Measurements from ENCODE around the gene SUMO2. TPM values are rescaled to one million over a fixed set of nuclear protein-coding genes. Genes with fewer than 3 reads are reported as not detected.

The SUMO2 gene
- total and polyA plus RNA-seq, 2 of the 13 experiments (the other 11 are each of a cell fraction or from before 2014, with no cell fraction given) = 337 to 553 TPM

GRCh38 chr17:75173526-75173925 is 9.2 kb downstream of the SUMO2 start:
- Histone ChIP-seq H3K4me3 (replicated peaks in 1 of 3; ENCODE audit: insufficient read depth in 1 of 3, low read depth in 2 of 3, low read length in 3 of 3) (no peak overlapping the region), H3K36me3 (replicated peaks in 1 of 2; ENCODE audit: control insufficient read depth in 1 of 2, insufficient read depth in 2 of 2, low read length in 2 of 2) (peaks cover 25 to 82% of the 10 kb centered on the region in 2 experiments), H3K9ac (ENCODE audit: insufficient read depth, low read depth, low read length) (no peak overlapping the region), H4K20me1 (ENCODE audit: insufficient read depth, low read length) (peaks cover 7% of the 10 kb centered on the region), H3K4me2 (ENCODE audit: low read depth, low read length) (no peak overlapping the region), H3K27me3 (ENCODE audit: control insufficient read depth in 1 of 2, insufficient read depth in 2 of 2, low read length in 2 of 2) (no peaks in the 10 kb centered on the region), H3K27ac (ENCODE audit: extremely low read length, insufficient read depth, low read length) (no peak overlapping the region), H2AFZ (ENCODE audit: low read length) (no peak overlapping the region), H3K9me3 (ENCODE audit: low read length) (no peaks in the 10 kb centered on the region), H3K79me2 (ENCODE audit: insufficient read depth, low read length) (peaks cover 38% of the 10 kb centered on the region), H3K4me1 (ENCODE audit: insufficient read depth, low read length) (no peaks in the 10 kb centered on the region)
- intact Hi-C loops (cut with micrococcal nuclease; ENCODE audit: unreplicated experiment) = no loop called here
- in situ Hi-C loops (cut with HindIII; ENCODE audit: extremely low pct_ligation_motif_present, low pct_unique_long_range_greater_than_20kb) = no loop called here
- DNase-seq (ENCODE audit: low spot score) = no peak
- BruUV-seq (replicated peaks) = no TSS peak
- TF ChIP-seq ZNF652 (CRISPR knock-in tag; IDR thresholded peaks at IDR 0.05; ENCODE audit: borderline replicate concordance, low read depth) (peak; percentile 62), MIXL1 (CRISPR knock-in tag; IDR thresholded peaks at IDR 0.05) (no peak), HOMEZ (CRISPR knock-in tag; IDR thresholded peaks at IDR 0.05; ENCODE audit: low read depth) (no peak)
- 95% methylated on average over 4 of the region's 4 CpGs for WGBS (ENCODE audit: low lambda C conversion rate)
- FAIRE-seq = no peak
- ChIA-PET CTCF (ENCODE audit: low intra/inter-chr PET ratio, low total read pairs) (no interaction called here), POLR2A (interaction anchor here (2.4 to 3.1 kb wide), 2 partner anchors 19 to 59 kb away, joined by 8 to 12 read pairs; no protein-coding TSS in a partner anchor)
- no peak for ATAC-seq

- CTCF ChIA-PET (ENCODE audit: low intra/inter-chr PET ratio, low total read pairs) = no interaction called here
- Histone ChIP-seq H2AFZ (ENCODE audit: low read length) (no peak overlapping the region), H3K9me3 (ENCODE audit: low read length) (no peaks in the 10 kb centered on the region), H3K4me2 (ENCODE audit: low read depth, low read length) (no peak overlapping the region), H3K4me3 (replicated peaks in 1 of 3; ENCODE audit: insufficient read depth in 1 of 3, low read depth in 2 of 3, low read length in 3 of 3) (no peak overlapping the region), H3K27ac (ENCODE audit: extremely low read length, insufficient read depth, low read length) (peak overlapping the region; percentile 27), H3K9ac (ENCODE audit: insufficient read depth, low read depth, low read length) (no peak overlapping the region), H3K4me1 (ENCODE audit: insufficient read depth, low read length) (no peaks in the 10 kb centered on the region), H3K79me2 (ENCODE audit: insufficient read depth, low read length) (peaks cover 11% of the 10 kb centered on the region), H3K27me3 (ENCODE audit: control insufficient read depth in 1 of 2, insufficient read depth in 2 of 2, low read length in 2 of 2) (no peaks in the 10 kb centered on the region), H4K20me1 (ENCODE audit: insufficient read depth, low read length) (peaks cover 7% of the 10 kb centered on the region), H3K36me3 (replicated peaks in 1 of 2; ENCODE audit: control insufficient read depth in 1 of 2, insufficient read depth in 2 of 2, low read length in 2 of 2) (peaks cover 14 to 61% of the 10 kb centered on the region in 2 experiments)
- intact Hi-C loops (cut with micrococcal nuclease; ENCODE audit: unreplicated experiment) (no loop called here), in situ Hi-C loops (cut with HindIII; ENCODE audit: extremely low pct_ligation_motif_present, low pct_unique_long_range_greater_than_20kb) (no loop called here)
- no TSS peak for BruUV-seq (replicated peaks)
- POLR2A ChIA-PET = interaction anchor here (1.2 to 3.3 kb wide), 2 partner anchors 14 kb away, joined by 4 to 13 read pairs; partner anchors contain the start of gene SUMO2
- ATAC-seq (peak; percentile 52; the same call in 2 of the 3 replicates), DNase-seq (ENCODE audit: low spot score) (no peak), FAIRE-seq (no peak)
- 86% methylated on average over 4 of the region's 4 CpGs for whole genome bisulfite sequencing (ENCODE audit: low lambda C conversion rate)
- TF ChIP-seq ZNF350 (CRISPR knock-in tag; IDR thresholded peaks at IDR 0.05; ENCODE audit: borderline replicate concordance, low read depth) (no peak), ZIK1 (CRISPR knock-in tag; IDR thresholded peaks at IDR 0.05; ENCODE audit: borderline replicate concordance, low read depth) (no peak), ZFAT (CRISPR knock-in tag; conservative IDR thresholded peaks at IDR 0.05) (no peak), MTA3 (CRISPR knock-in tag; IDR thresholded peaks at IDR 0.05) (no peak), ZNF296 (CRISPR knock-in tag; conservative IDR thresholded peaks at IDR 0.05) (no peak), BCLAF1 (IDR thresholded peaks at IDR 0.05) (no peak), NR1H2 (CRISPR knock-in tag; IDR thresholded peaks at IDR 0.05; ENCODE audit: borderline replicate concordance, low read depth) (no peak), ZBTB42 (CRISPR knock-in tag; IDR thresholded peaks at IDR 0.05) (no peak), ZHX1 (CRISPR knock-in tag; IDR thresholded peaks at IDR 0.05; ENCODE audit: low read depth) (no peak)
Observed at GRCh38 chr17:75168998-75169397, 13.8 kb downstream of the SUMO2 start.

Measured in HepG2 (cell line).